ENCODE data around the gene ST6GALNAC4.

ST6GALNAC4 gene

GRCh38 chr9:127943011-127943662, 26.3 kb upstream of the ST6GALNAC4 start:
- ChIA-PET CTCF (interaction anchor here (0.6 to 4.2 kb wide), 36 partner anchors 10 to 453 kb away, joined by 3 to 68 read pairs (median 4); partner anchors contain the start of gene PIP5KL1), POLR2A (ENCODE audit: low non-redundant PET) (interaction anchor here (0.7 kb wide), 1 partner anchor 44 kb away, joined by 3 read pairs; no protein-coding TSS in a partner anchor)
- H3K27ac ChIP-seq: peak overlapping the region; percentile 32
- DNase-seq (ENCODE audit: low spot score): no peak
- peak; percentile 11 for TF ChIP-seq CTCF (conservative IDR thresholded peaks at IDR 0.05; ENCODE audit: low read depth)

- ChIA-PET CTCF (interaction anchor here (0.5 to 4.2 kb wide), 20 partner anchors 9 to 454 kb away, joined by 3 to 68 read pairs (median 4); partner anchors contain the start of gene PIP5KL1), POLR2A (ENCODE audit: low non-redundant PET) (interaction anchor here (0.6 to 0.7 kb wide), 2 partner anchors 10 to 44 kb away, joined by 3 read pairs; no protein-coding TSS in a partner anchor)
- peak; percentile 99 for TF ChIP-seq CTCF (conservative IDR thresholded peaks at IDR 0.05; ENCODE audit: low read depth)
- peak; percentile 75 for DNase-seq (ENCODE audit: low spot score)
- peak overlapping the region; percentile 32 for H3K27ac ChIP-seq
Measured at GRCh38 chr9:127942216-127943010, 25.6 kb upstream of the ST6GALNAC4 start.

GRCh38 chr9:127941961-127942215, 25.0 kb upstream of the ST6GALNAC4 start:
- ChIA-PET CTCF (interaction anchor here (0.8 to 4.2 kb wide), 7 partner anchors 11 to 176 kb away, joined by 4 to 68 read pairs (median 9); partner anchors contain the start of gene PIP5KL1), POLR2A (ENCODE audit: low non-redundant PET) (no interaction called here)
- no peak for DNase-seq (ENCODE audit: low spot score)
- TF ChIP-seq CTCF (conservative IDR thresholded peaks at IDR 0.05; ENCODE audit: low read depth): no peak
- peak overlapping the region; percentile 32 for H3K27ac ChIP-seq

- H3K27ac ChIP-seq: peak overlapping the region; percentile 32
- ChIA-PET POLR2A (ENCODE audit: low non-redundant PET) (no interaction called here), CTCF (interaction anchor here (1.0 to 1.8 kb wide), 5 partner anchors 38 to 176 kb away, joined by 4 to 9 read pairs (median 6); partner anchors contain the start of gene EEIG1)
- no peak for DNase-seq (ENCODE audit: low spot score)
- TF ChIP-seq CTCF (conservative IDR thresholded peaks at IDR 0.05; ENCODE audit: low read depth): no peak
Measured at GRCh38 chr9:127941062-127941960, 24.5 kb upstream of the ST6GALNAC4 start.

GRCh38 chr9:127940593-127940992, 23.8 kb upstream of the ST6GALNAC4 start:
- no peak overlapping the region; the same call in 1 of the 2 replicates for H3K27ac ChIP-seq
- CTCF ChIA-PET: interaction anchor here (1.0 kb wide), 2 partner anchors 40 to 51 kb away, joined by 4 read pairs; partner anchors contain the start of gene EEIG1
- no peak for TF ChIP-seq CTCF (conservative IDR thresholded peaks at IDR 0.05; ENCODE audit: low read depth)
- POLR2A ChIA-PET (ENCODE audit: low non-redundant PET): no interaction called here
- DNase-seq (ENCODE audit: low spot score): no peak

- no peak for DNase-seq (ENCODE audit: low spot score)
- ChIA-PET POLR2A (ENCODE audit: low non-redundant PET) (no interaction called here), CTCF (interaction anchor here (1.2 kb wide), 1 partner anchor 180 kb away, joined by 4 read pairs; no protein-coding TSS in a partner anchor)
- H3K27ac ChIP-seq: peak overlapping the region; percentile 75
- TF ChIP-seq CTCF (conservative IDR thresholded peaks at IDR 0.05; ENCODE audit: low read depth): no peak
Measured at GRCh38 chr9:127938298-127938690, 21.5 kb upstream of the ST6GALNAC4 start.

Data from RWPE1 (cell line).